Psoas muscle (tissue), 8 donors: ENCODE data around the gene TCL1B. TPM values are rescaled to one million over a fixed set of nuclear protein-coding genes. Genes with fewer than 3 reads are reported as not detected.

ENCODE experiments used
- ATAC-seq, 4 donors: fragments of 200-7000 bp; cut with Tn5 transposase; one replicate each; pipeline ENCODE4 v1.9.1; 2020; ENCODE audit warnings: moderate library complexity in 3 of 4, mild to moderate bottlenecking in 2 of 4
- DNase-seq, 2 donors: peaks; one replicate each; pipeline ENCODE4 v3.0.0-alpha.2; 2020
- H3K27ac ChIP-seq: fragments of 200-600 bp; one replicate; pipeline ENCODE4 v1.8.0; 2022
- H3K27me3 ChIP-seq, 3 donors: fragments of 200-600 bp in 1 of 3; one replicate each; pipeline versions ENCODE4 v1.6.1 to v1.8.0; 2013 to 2022; ENCODE audit warnings: low read length in 2 of 3, mild to moderate bottlenecking in 2 of 3, moderate library complexity in 1 of 3; ENCODE audit not compliant: insufficient read depth in 3 of 3
- H3K36me3 ChIP-seq, 2 donors: fragments of 200-600 bp in 1 of 2; one replicate each; pipeline versions ENCODE4 v1.6.1 to v1.8.0; 2013 to 2022; ENCODE audit warnings: low read depth in 1 of 2, mild to moderate bottlenecking in 1 of 2, moderate library complexity in 1 of 2; ENCODE audit not compliant: insufficient read depth in 1 of 2
- H3K4me1 ChIP-seq: fragments of 200-600 bp; one replicate; pipeline ENCODE4 v1.8.0; 2022
- H3K4me3 ChIP-seq: fragments of 200-600 bp; one replicate; pipeline ENCODE4 v1.8.0; 2022; ENCODE audit warnings: mild to moderate bottlenecking
- H3K9me3 ChIP-seq: fragments of 200-600 bp; one replicate; pipeline ENCODE4 v1.8.0; 2022
- WGBS, 3 donors: extraction: QIAGEN DNeasy Blood & Tissue Kit; methylation state at CpG; one replicate each; pipeline versions ENCODE4 v1.1.6 to v1.1.7; 2013; 5-methylcytosine and 5-hydroxymethylcytosine counted together
- intact Hi-C, 2 donors: fragments of 100-400 bp; cut with DNase I; formaldehyde crosslinking; loops; one replicate each; pipeline versions ENCODE4 v1.11.0 to v1.14.2; 2022
- polyA plus RNA-seq, 3 donors: library from polyadenylated mRNA; stranded (reverse); fragments of 200-250 nt; gene quantifications; one replicate each; pipeline ENCODE4 v1.2.3, GENCODE V29; 2013
- total RNA-seq, 4 donors: library from RNA; stranded (reverse); fragmentation: NEBNext Ultra II Directional in 2 of 4; extraction: Animal tissue kit (Norgen Biotek cat#: 25700) in 2 of 4; gene quantifications; one replicate each; pipeline versions ENCODE4 v1.2.1 to v1.2.4, GENCODE V29; 2021 to 2023
- TF ChIP-seq, protein P1 (sequence below): fragments of 200-600 bp; IDR thresholded peaks from one replicate; pipeline ENCODE4 v1.8.0; 2022; ENCODE audit warnings: antibody characterized with exemption
- donor health status: healthy with polysubstance abuse.
- donor health status: DM: no; HTN: no; CAD: no; lungs with moderate emphysema.
- donor health status: Bipolar disorder and iron deficiency.
- donor health status: healthy.
- donor health status: DM: yes; HTN: yes; CAD: no.
- donor health status: DM: no; HTN: no; CAD: no.
- donor health status: DM: no; HTN: no; CAD: no.
- donor health status: DM: yes; HTN: yes; CAD: no.

TCL1B gene
- total and polyA plus RNA-seq, 7 donors = not detected

- no peak overlapping the region for H3K4me3 ChIP-seq
- intact Hi-C loops = no loop called here
- ATAC-seq (no peak), DNase-seq (no peak)
- H3K36me3 ChIP-seq = no peaks in the 10 kb centered on the region
- 48 to 55% (median 54%) methylated on average over 5 of the region's 5 CpGs for WGBS, 3 donors
- H3K4me1 ChIP-seq = no peaks in the 10 kb centered on the region
- no peak overlapping the region for H3K27ac ChIP-seq
- peaks cover 0 to 22% (median 2%) of the 10 kb centered on the region in 3 donors for H3K27me3 ChIP-seq
- H3K9me3 ChIP-seq = no peaks in the 10 kb centered on the region
- TF ChIP-seq, protein P1, sequence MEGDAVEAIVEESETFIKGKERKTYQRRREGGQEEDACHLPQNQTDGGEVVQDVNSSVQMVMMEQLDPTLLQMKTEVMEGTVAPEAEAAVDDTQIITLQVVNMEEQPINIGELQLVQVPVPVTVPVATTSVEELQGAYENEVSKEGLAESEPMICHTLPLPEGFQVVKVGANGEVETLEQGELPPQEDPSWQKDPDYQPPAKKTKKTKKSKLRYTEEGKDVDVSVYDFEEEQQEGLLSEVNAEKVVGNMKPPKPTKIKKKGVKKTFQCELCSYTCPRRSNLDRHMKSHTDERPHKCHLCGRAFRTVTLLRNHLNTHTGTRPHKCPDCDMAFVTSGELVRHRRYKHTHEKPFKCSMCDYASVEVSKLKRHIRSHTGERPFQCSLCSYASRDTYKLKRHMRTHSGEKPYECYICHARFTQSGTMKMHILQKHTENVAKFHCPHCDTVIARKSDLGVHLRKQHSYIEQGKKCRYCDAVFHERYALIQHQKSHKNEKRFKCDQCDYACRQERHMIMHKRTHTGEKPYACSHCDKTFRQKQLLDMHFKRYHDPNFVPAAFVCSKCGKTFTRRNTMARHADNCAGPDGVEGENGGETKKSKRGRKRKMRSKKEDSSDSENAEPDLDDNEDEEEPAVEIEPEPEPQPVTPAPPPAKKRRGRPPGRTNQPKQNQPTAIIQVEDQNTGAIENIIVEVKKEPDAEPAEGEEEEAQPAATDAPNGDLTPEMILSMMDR = no peak
Observed at GRCh38 chr14:95700221-95700976, 14.2 kb downstream of the TCL1B start.

GRCh38 chr14:95701846-95702221, 15.6 kb downstream of the TCL1B start:
- Histone ChIP-seq H3K9me3 (no peaks in the 10 kb centered on the region), H3K36me3 (no peaks in the 10 kb centered on the region), H3K27ac (no peak overlapping the region), H3K4me3 (no peak overlapping the region), H3K27me3 (peaks cover 0 to 21% (median 0%) of the 10 kb centered on the region in 3 donors), H3K4me1 (no peaks in the 10 kb centered on the region)
- intact Hi-C loops = no loop called here
- DNase-seq (no peak), ATAC-seq (no peak)
- 6 to 16% (median 14%) methylated on average over 4 of the region's 4 CpGs for WGBS, 3 donors
- TF ChIP-seq, protein P1 = no peak

DNA sequence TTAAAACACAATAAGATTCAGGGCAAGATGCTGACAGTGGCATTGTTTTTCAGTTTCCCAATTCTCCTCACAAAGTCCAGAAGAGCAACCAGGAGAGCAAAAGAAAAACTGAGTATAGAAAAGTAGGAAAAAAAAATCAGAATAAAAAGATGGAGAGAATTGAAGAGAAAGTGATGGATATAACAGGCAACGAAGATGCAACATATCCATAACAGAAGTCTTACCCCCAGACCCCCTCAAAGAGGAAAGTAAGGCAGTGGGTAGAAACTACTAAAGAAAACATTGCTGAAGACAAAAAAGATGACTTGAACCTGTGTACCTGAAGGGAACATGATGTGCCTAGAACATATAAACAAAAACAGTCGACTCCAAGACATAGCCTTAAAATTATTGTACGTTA, 17.1 kb downstream of the TCL1B start:
- DNase-seq (no peak), ATAC-seq (no peak)
- H3K27me3 ChIP-seq = peaks cover 0 to 16% (median 0%) of the 10 kb centered on the region in 3 donors
- intact Hi-C loops = no loop called here
- TF ChIP-seq, protein P1 = no peak
- H3K9me3 ChIP-seq = no peaks in the 10 kb centered on the region
- WGBS, 3 donors = 74 to 89% (median 82%) methylated on average over 3 of the region's 3 CpGs
- H3K4me3 ChIP-seq = no peak overlapping the region
- no peaks in the 10 kb centered on the region for H3K36me3 ChIP-seq
- no peak overlapping the region for H3K27ac ChIP-seq
- no peaks in the 10 kb centered on the region for H3K4me1 ChIP-seq

DNA sequence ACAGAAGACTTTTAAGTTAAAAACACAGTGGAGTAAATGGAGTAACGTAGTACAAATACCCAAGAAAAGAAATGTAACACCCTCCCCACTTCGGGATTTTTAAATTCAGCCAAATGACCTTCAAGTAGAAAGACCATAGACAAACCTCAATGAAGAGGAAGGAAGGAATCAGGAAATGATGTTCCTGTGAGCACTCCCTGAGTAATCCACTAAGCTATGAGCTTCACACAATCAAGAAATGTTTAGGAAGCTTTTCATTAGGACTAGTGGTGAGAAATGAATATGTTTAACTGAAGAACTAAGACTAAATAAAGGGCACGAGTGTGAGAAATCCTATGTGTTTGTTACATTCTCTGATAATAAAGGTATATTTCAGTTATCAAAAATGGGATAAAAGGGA, 17.6 kb downstream of the TCL1B start:
- no peak overlapping the region for H3K4me3 ChIP-seq
- H3K27ac ChIP-seq = no peak overlapping the region
- no peaks in the 10 kb centered on the region for H3K4me1 ChIP-seq
- no peak for DNase-seq
- intact Hi-C loops = no loop called here
- no peaks in the 10 kb centered on the region for H3K9me3 ChIP-seq
- no peaks in the 10 kb centered on the region for H3K36me3 ChIP-seq
- TF ChIP-seq, protein P1 = no peak
- 59 to 67% (median 64%) methylated on average over 3 of the region's 3 CpGs for WGBS, 3 donors
- ATAC-seq = no peak
- H3K27me3 ChIP-seq = peaks cover 0 to 16% (median 0%) of the 10 kb centered on the region in 3 donors

DNA sequence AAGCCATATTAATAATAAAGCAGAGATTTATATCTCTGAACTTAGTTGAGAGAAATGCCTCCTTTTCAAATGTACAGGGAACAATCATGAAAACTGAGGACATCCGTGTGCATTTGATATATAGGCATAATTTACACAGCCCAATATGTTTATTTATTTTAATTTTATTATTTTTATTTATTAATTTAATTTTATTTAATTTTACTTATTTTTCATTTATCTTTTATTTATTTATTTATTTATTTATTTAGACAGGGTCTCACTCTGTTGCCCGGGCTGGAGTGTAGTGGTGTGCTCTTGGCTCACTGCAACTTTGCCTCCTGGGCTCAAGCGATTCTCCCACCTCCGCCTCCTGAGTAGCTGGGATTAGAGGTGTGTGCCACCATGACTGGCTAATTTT, 19.3 kb downstream of the TCL1B start:
- ATAC-seq = no peak
- Histone ChIP-seq H3K36me3 (no peaks in the 10 kb centered on the region), H3K27ac (no peak overlapping the region), H3K27me3 (peaks cover 0 to 16% (median 0%) of the 10 kb centered on the region in 3 donors), H3K9me3 (no peaks in the 10 kb centered on the region), H3K4me1 (no peaks in the 10 kb centered on the region), H3K4me3 (no peak overlapping the region)
- intact Hi-C loops = no loop called here
- TF ChIP-seq, protein P1 = no peak
- no peak for DNase-seq
- WGBS, 3 donors = 90 to 92% (median 91%) methylated on average over 4 of the region's 4 CpGs
